T-helper 1 cell (primary cell): Measurements from ENCODE around the gene DMBX1.

Experiments used
- DNase-seq, 5 donors: peaks; one replicate each; pipeline ENCODE4 v3.0.0-alpha.2; 2012 to 2020
- total RNA-seq, 4 donors: gene quantifications; one replicate each; lab custom pipeline; 2026; lab: John Stamatoyannopoulos, UW

Gene DMBX1
- total RNA-seq, result 0 reads per million in 4 donors

DNA sequence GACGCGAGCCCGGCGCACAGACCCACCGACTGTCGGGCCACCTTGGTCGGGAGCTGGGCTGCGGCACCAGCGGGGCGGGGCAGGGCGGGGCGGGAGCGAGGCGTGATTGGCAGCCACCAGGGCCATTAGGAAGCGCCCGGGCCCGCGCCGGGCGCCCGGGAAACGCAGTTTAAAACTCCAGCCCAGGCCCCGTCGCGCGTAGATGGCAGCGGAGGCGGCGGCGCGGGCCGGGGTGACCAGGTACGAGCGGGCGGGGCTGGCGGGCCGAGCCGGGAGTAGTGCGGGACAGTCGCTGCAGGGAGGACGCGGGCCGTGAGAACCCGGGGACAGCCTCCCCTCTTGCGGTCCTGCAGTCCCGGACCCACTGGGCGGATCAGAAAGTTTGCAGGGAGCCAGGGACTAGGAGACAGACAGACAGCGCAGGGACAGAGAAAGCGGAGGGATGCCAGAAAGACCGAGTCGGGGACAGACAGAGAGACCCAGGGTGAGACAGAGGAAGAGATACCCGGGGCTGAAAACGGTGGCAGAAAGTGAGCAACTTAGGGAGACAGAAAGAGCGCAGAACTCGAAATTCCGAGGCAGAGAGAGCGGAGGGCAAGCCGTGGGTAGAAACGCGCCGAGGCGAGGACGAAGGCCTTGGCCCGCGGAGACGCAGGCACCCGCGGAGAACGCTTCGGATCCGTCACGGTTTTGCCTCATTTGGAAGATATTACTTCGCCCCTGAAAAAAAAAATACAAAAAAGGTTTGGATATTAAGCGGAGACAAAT, at the start of gene DMBX1:
Gene DMBX1, plus strand, starts transcription at position 199 of the 768 bp plus-strand sequence. CDS start 17,175 bp downstream, outside the sequence.
- peak in 1 of 5 donors; percentile 54 for DNase-seq

GRCh38 chr1:46440478-46440877, 49.2 kb upstream of the DMBX1 start:
- DNase-seq, result no peak

GRCh38 chr1:46442317-46443161, 47.1 kb upstream of the DMBX1 start:
- DNase-seq, result peak in 4 of 5 donors; percentile 33 to 72 (median 50)

- DNase-seq, result no peak
Measured at GRCh38 chr1:46444466-46444865, 45.2 kb upstream of the DMBX1 start.

- no peak for DNase-seq
Measured at GRCh38 chr1:46445773-46446256, 43.8 kb upstream of the DMBX1 start.

GRCh38 chr1:46446646-46447498, 42.8 kb upstream of the DMBX1 start:
- DNase-seq, result peak; percentile 28 to 70 (median 56)

DNA sequence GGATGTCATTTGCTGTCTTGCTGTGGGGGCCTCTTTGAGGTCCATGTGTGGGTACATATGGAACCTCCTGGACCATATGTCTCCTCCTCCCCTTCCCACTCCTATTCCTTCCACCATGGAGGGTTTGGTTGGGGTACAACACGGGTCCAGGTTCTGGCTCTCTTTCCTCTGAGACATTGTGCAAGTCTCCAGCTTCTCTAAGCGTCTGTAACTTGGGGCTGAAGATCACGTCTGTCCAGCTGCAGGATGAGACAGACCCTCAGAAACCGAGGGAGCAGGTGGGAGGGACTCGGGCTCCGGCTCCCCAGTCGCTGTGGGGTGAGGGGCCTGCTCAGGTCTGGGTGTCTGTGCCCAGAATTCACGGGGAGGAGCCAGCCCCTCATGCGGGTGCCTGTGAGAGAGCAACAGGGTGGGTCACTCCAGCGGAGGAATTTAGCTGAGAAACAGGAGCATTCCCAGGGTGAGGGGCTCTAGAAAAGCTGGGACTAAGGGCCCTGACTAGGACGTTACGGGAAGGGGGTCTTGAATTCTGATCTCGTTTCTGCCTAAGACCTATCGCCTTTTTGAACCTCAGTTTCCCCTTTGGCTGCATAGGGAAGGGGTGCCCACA, 42.0 kb upstream of the DMBX1 start:
- no peak for DNase-seq

DNA sequence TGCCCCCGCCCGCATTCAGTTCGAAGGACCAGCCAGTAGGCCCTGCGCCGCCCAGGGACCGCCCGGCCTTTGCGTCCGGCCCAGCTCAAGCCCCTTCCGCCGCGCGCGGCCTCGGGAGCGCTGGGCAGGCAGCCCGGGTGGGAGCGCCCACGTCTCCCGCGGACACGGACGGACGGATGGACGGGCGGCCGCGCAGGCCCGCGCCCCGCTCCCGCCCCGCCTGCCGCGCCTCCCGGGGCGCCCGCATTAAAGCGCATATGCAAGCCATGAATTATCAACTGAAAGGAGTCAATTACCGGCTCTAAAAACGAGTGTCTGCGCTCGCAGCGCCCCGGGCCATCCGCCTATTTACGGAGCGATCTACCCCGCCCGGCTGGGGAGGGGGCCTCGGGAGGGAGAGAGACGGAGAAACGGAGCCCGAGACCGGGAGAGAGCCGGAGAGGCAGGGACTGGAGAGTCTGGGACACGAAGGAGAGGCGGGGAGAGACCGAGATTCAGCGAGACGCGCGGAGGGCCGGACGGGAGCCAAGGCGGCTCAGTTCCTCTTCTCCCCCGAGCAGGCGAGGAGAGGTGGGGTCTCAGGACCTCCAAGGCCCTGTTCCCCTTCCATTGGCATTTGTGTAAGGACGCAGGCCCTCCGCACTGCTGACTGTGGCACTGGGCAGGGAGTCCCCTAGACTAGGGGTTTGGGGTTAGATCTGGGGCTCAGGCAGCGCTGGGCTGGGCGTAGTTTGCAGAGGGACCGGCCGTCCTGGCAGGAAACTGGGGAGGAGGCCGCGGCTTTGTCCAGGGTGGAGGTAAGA, 41.3 kb upstream of the DMBX1 start:
- no peak for DNase-seq

GRCh38 chr1:46449223-46450159, 40.1 kb upstream of the DMBX1 start:
- DNase-seq, result no peak

- no peak for DNase-seq
Measured at GRCh38 chr1:46450160-46450517, 39.5 kb upstream of the DMBX1 start.

GRCh38 chr1:46451948-46452930, 37.4 kb upstream of the DMBX1 start:
- no peak for DNase-seq

DNA sequence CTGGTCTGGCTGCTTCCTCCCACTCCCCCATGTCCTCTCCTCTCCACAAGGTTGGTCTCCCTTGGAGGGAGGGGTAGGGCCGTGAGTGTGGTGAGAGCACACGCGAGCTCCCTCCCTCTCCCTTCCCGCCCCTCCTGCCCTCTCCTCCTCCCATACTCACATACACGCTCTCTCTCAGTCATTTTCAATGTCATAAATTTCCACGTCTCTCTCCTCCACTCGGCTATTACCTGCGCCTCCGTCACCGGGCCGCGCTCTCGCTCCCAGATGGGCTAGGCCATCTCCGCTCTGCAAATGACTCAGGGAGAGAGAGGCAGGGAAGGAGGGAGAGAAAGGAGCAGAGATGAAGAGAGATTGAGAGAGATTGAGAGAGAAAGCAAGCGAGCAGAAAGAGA, 36.7 kb upstream of the DMBX1 start:
- no peak for DNase-seq

DNA sequence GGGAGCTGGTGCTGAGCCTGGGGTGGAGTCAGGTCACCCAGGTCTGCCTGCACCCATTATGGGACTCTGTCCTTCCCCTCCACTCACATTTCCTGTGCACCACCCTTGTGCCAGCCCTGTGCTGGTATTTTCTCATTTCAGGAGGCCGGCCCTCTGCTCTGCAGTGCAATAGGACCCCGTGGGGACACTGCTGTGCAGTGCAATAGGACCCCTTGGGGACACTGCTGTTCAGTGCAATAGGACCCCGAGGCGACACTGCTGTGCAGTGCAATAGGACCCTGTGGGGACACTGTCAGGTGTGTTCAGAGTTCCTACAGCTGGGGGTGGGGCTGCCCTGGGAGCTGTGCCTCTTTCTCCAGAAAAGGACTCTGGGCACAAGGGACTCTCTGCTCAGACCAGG, 36.2 kb upstream of the DMBX1 start:
- no peak for DNase-seq

GRCh38 chr1:46455951-46456350, 33.7 kb upstream of the DMBX1 start:
- no peak for DNase-seq

DNA sequence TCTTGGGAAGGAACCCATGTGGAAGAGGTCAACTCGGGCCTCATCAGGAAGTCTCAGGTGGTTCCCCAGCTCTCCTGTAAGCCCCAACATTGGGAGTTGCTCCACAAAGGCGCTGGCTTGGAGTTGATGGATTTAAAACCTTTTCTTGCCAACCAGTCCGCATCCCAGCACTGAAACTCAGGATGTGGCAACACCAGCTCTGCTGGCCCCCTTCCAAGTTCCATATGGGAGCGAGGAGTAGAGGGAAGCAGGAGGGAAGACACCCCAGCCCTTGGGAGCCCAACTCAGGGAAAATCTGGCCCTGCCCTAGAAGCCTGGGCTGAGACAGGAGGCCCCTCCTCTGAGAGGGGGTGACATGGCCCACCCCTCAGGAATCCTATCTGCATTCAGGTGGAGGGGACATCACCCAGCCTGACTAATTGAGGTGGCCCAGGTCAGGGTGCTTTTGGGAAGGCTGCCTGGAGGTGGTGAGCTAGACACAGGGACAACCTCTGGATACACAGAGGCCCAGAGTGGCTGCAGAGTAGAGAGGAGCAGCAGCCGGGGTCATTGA, 33.1 kb upstream of the DMBX1 start:
- DNase-seq, result no peak

GRCh38 chr1:46457178-46457577, 32.5 kb upstream of the DMBX1 start:
- no peak for DNase-seq

GRCh38 chr1:46458190-46458589, 31.4 kb upstream of the DMBX1 start:
- no peak for DNase-seq

DNA sequence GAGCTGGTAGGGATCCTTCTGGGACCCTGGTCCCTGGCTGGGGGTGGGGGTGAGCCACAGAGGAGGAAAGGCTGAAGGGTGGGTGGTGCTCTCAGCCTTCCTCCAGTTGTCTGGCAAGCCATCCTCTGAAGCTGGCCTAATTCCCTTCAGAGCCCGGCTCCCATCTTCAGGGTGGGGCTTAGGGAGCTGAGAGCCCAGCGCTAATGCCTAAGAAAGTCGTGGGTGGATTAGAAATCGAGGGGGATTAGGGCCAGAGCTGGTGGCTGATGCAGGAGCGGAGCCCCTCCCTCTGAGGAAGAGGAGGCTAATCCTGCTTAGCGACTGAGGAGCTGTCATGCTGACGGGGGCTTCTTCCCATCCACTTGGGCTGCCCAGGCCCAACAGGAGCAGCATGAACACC, 30.8 kb upstream of the DMBX1 start:
- no peak for DNase-seq

GRCh38 chr1:46459315-46459714, 30.3 kb upstream of the DMBX1 start:
- no peak for DNase-seq
